ENCODE results near the gene KCNQ2.

Gene KCNQ2

GRCh38 chr20:63469713-63470101, 2.7 kb downstream of the KCNQ2 start:
- H3K27me3 ChIP-seq (ENCODE audit: control insufficient read depth, insufficient read depth, low read length), result peaks cover 24% of the 10 kb centered on the region

GRCh38 chr20:63469019-63469712, 3.3 kb downstream of the KCNQ2 start:
- H3K36me3 ChIP-seq (ENCODE audit: control insufficient read depth, insufficient read depth, low read length), result no peaks in the 10 kb centered on the region
- H3K27me3 ChIP-seq (ENCODE audit: control insufficient read depth, insufficient read depth, low read length), result peaks cover 20% of the 10 kb centered on the region
- H3K9ac ChIP-seq (ENCODE audit: low read length), result no peak overlapping the region
- no peak overlapping the region for H3K27ac ChIP-seq (ENCODE audit: low read depth, low read length)
- H3K4me3 ChIP-seq (ENCODE audit: low read length), result no peak overlapping the region
- H3K4me1 ChIP-seq (ENCODE audit: control insufficient read depth, insufficient read depth, low read length), result no peaks in the 10 kb centered on the region

More at GRCh38 chr20:63469713-63470101, 2.7 kb downstream of the KCNQ2 start:
- Histone ChIP-seq H3K27ac (ENCODE audit: low read depth, low read length) (no peak overlapping the region), H3K36me3 (ENCODE audit: control insufficient read depth, insufficient read depth, low read length) (no peaks in the 10 kb centered on the region), H3K4me3 (ENCODE audit: low read length) (no peak overlapping the region), H3K9ac (ENCODE audit: low read length) (no peak overlapping the region), H3K4me1 (ENCODE audit: control insufficient read depth, insufficient read depth, low read length) (no peaks in the 10 kb centered on the region)

GRCh38 chr20:63468421-63468820, 4.0 kb downstream of the KCNQ2 start:
- no peaks in the 10 kb centered on the region for H3K4me1 ChIP-seq (ENCODE audit: control insufficient read depth, insufficient read depth, low read length)
- no peak overlapping the region for H3K27ac ChIP-seq (ENCODE audit: low read depth, low read length)
- no peak overlapping the region for H3K9ac ChIP-seq (ENCODE audit: low read length)
- no peak overlapping the region for H3K4me3 ChIP-seq (ENCODE audit: low read length)
- no peaks in the 10 kb centered on the region for H3K36me3 ChIP-seq (ENCODE audit: control insufficient read depth, insufficient read depth, low read length)
- peaks cover 13% of the 10 kb centered on the region for H3K27me3 ChIP-seq (ENCODE audit: control insufficient read depth, insufficient read depth, low read length)

GRCh38 chr20:63467294-63468083, 5.0 kb downstream of the KCNQ2 start:
- no peak overlapping the region for H3K27ac ChIP-seq (ENCODE audit: low read depth, low read length)
- no peak overlapping the region for H3K9ac ChIP-seq (ENCODE audit: low read length)
- peaks cover 8% of the 10 kb centered on the region for H3K27me3 ChIP-seq (ENCODE audit: control insufficient read depth, insufficient read depth, low read length)
- no peaks in the 10 kb centered on the region for H3K4me1 ChIP-seq (ENCODE audit: control insufficient read depth, insufficient read depth, low read length)
- no peaks in the 10 kb centered on the region for H3K36me3 ChIP-seq (ENCODE audit: control insufficient read depth, insufficient read depth, low read length)
- H3K4me3 ChIP-seq (ENCODE audit: low read length), result no peak overlapping the region

- Histone ChIP-seq H3K27me3 (ENCODE audit: control insufficient read depth, insufficient read depth, low read length) (peaks cover 8% of the 10 kb centered on the region), H3K27ac (ENCODE audit: low read depth, low read length) (no peak overlapping the region)
Observed at GRCh38 chr20:63466861-63467260, 5.6 kb downstream of the KCNQ2 start.

GRCh38 chr20:63466250-63466825, 6.1 kb downstream of the KCNQ2 start:
- Histone ChIP-seq H3K4me3 (ENCODE audit: low read length) (no peak overlapping the region), H3K36me3 (ENCODE audit: control insufficient read depth, insufficient read depth, low read length) (no peaks in the 10 kb centered on the region), H3K9ac (ENCODE audit: low read length) (no peak overlapping the region), H3K27me3 (ENCODE audit: control insufficient read depth, insufficient read depth, low read length) (peaks cover 9% of the 10 kb centered on the region), H3K4me1 (ENCODE audit: control insufficient read depth, insufficient read depth, low read length) (no peaks in the 10 kb centered on the region), H3K27ac (ENCODE audit: low read depth, low read length) (no peak overlapping the region)

More at GRCh38 chr20:63466861-63467260, 5.6 kb downstream of the KCNQ2 start:
- Histone ChIP-seq H3K4me3 (ENCODE audit: low read length) (no peak overlapping the region), H3K36me3 (ENCODE audit: control insufficient read depth, insufficient read depth, low read length) (no peaks in the 10 kb centered on the region), H3K9ac (ENCODE audit: low read length) (no peak overlapping the region), H3K4me1 (ENCODE audit: control insufficient read depth, insufficient read depth, low read length) (no peaks in the 10 kb centered on the region)

- no peaks in the 10 kb centered on the region for H3K36me3 ChIP-seq (ENCODE audit: control insufficient read depth, insufficient read depth, low read length)
- no peak overlapping the region for H3K27ac ChIP-seq (ENCODE audit: low read depth, low read length)
- peaks cover 10% of the 10 kb centered on the region for H3K27me3 ChIP-seq (ENCODE audit: control insufficient read depth, insufficient read depth, low read length)
- no peaks in the 10 kb centered on the region for H3K4me1 ChIP-seq (ENCODE audit: control insufficient read depth, insufficient read depth, low read length)
- H3K4me3 ChIP-seq (ENCODE audit: low read length), result no peak overlapping the region
- H3K9ac ChIP-seq (ENCODE audit: low read length), result no peak overlapping the region
Observed at GRCh38 chr20:63465380-63466249, 6.8 kb downstream of the KCNQ2 start.

GRCh38 chr20:63464289-63464635, 8.2 kb downstream of the KCNQ2 start:
- Histone ChIP-seq H3K27ac (ENCODE audit: low read depth, low read length) (no peak overlapping the region), H3K27me3 (ENCODE audit: control insufficient read depth, insufficient read depth, low read length) (peaks cover 12% of the 10 kb centered on the region), H3K9ac (ENCODE audit: low read length) (no peak overlapping the region), H3K4me3 (ENCODE audit: low read length) (no peak overlapping the region), H3K36me3 (ENCODE audit: control insufficient read depth, insufficient read depth, low read length) (no peaks in the 10 kb centered on the region), H3K4me1 (ENCODE audit: control insufficient read depth, insufficient read depth, low read length) (no peaks in the 10 kb centered on the region)

GRCh38 chr20:63463400-63464288, 8.8 kb downstream of the KCNQ2 start:
- H3K4me1 ChIP-seq (ENCODE audit: control insufficient read depth, insufficient read depth, low read length), result no peaks in the 10 kb centered on the region
- peaks cover 16% of the 10 kb centered on the region for H3K27me3 ChIP-seq (ENCODE audit: control insufficient read depth, insufficient read depth, low read length)
- no peaks in the 10 kb centered on the region for H3K36me3 ChIP-seq (ENCODE audit: control insufficient read depth, insufficient read depth, low read length)
- no peak overlapping the region for H3K27ac ChIP-seq (ENCODE audit: low read depth, low read length)
- no peak overlapping the region for H3K4me3 ChIP-seq (ENCODE audit: low read length)
- no peak overlapping the region for H3K9ac ChIP-seq (ENCODE audit: low read length)

GRCh38 chr20:63462244-63462643, 10.2 kb downstream of the KCNQ2 start:
- no peak overlapping the region for H3K9ac ChIP-seq (ENCODE audit: low read length)
- no peak overlapping the region for H3K27ac ChIP-seq (ENCODE audit: low read depth, low read length)
- no peak overlapping the region for H3K4me3 ChIP-seq (ENCODE audit: low read length)
- peaks cover 16% of the 10 kb centered on the region for H3K27me3 ChIP-seq (ENCODE audit: control insufficient read depth, insufficient read depth, low read length)
- no peaks in the 10 kb centered on the region for H3K4me1 ChIP-seq (ENCODE audit: control insufficient read depth, insufficient read depth, low read length)
- no peaks in the 10 kb centered on the region for H3K36me3 ChIP-seq (ENCODE audit: control insufficient read depth, insufficient read depth, low read length)

GRCh38 chr20:63461104-63461763, 11.2 kb downstream of the KCNQ2 start:
- Histone ChIP-seq H3K27me3 (ENCODE audit: control insufficient read depth, insufficient read depth, low read length) (peaks cover 19% of the 10 kb centered on the region), H3K36me3 (ENCODE audit: control insufficient read depth, insufficient read depth, low read length) (no peaks in the 10 kb centered on the region), H3K4me3 (ENCODE audit: low read length) (no peak overlapping the region), H3K27ac (ENCODE audit: low read depth, low read length) (no peak overlapping the region), H3K4me1 (ENCODE audit: control insufficient read depth, insufficient read depth, low read length) (no peaks in the 10 kb centered on the region), H3K9ac (ENCODE audit: low read length) (no peak overlapping the region)
